Endothelial cell of umbilical vein (primary cell): ENCODE measurements around the gene COQ8B. TPM values are rescaled to one million over a fixed set of nuclear protein-coding genes. Genes with fewer than 3 reads are reported as not detected.

Experiments
- BruUV-seq: library from RNA; stranded (reverse); fragments of 400-500 nt; replicated peaks from 2 replicates; lab custom pipeline; 2021; lab: Mats Ljungman, UMichigan
- CTCF ChIA-PET: fragments of 300-600, 350-600 bp; sonication (Branson Sonifier 250); formaldehyde crosslinking; loops from one replicate; lab custom pipeline; 2021; ENCODE audit warnings: antibody characterized with exemption, inconsistent platforms; lab: Charles Lee
- POLR2A ChIA-PET: fragments of 300-600, 350-600 bp; sonication (Branson Sonifier 250); formaldehyde crosslinking; loops from one replicate; lab custom pipeline; 2021; ENCODE audit warnings: antibody characterized with exemption, inconsistent platforms; lab: Charles Lee
- DNase-seq: peaks from one replicate; pipeline ENCODE4 v3.0.0-alpha.2; 2011; ENCODE audit warnings: low read depth, low spot score
- FAIRE-seq: peaks from 2 replicates; lab custom pipeline; 2011; peaks lifted over from hg19 to GRCh38; lab: Jason Lieb, UNC
- H2AFZ ChIP-seq: 2 replicates; pipeline ENCODE4 v1.6.0; 2012; ENCODE audit warnings: low read depth, low read length, control low read depth, inconsistent platforms
- H3K27ac ChIP-seq: 2 replicates; pipeline ENCODE4 v1.5.1; 2011; ENCODE audit warnings: low read depth, mild to moderate bottlenecking, control low read depth, low read length, moderate library complexity; ENCODE audit not compliant: insufficient read depth
- H3K27me3 ChIP-seq, 2 experiments: 2 replicates each; pipeline versions ENCODE4 v1.6.0 to v1.6.1; 2011; ENCODE audit warnings: low read length in 2 of 2, mixed read lengths in 1 of 2; ENCODE audit not compliant: control insufficient read depth in 2 of 2, insufficient read depth in 2 of 2
- H3K36me3 ChIP-seq, 2 experiments: 2 replicates in 1 of 2; 3 replicates in 1 of 2; pipeline ENCODE4 v1.5.1; 2011; ENCODE audit warnings: low read length in 2 of 2, mild to moderate bottlenecking in 1 of 2, moderate library complexity in 1 of 2; ENCODE audit not compliant: control insufficient read depth in 2 of 2, insufficient read depth in 2 of 2; ENCODE audit errors: extremely low read depth in 1 of 2
- H3K4me1 ChIP-seq: 3 replicates; pipeline ENCODE4 v1.5.1; 2011; ENCODE audit warnings: mild to moderate bottlenecking, low read length; ENCODE audit not compliant: control insufficient read depth, insufficient read depth; ENCODE audit errors: extremely low read depth
- H3K4me2 ChIP-seq: 2 replicates; pipeline ENCODE4 v1.6.1; 2011; ENCODE audit warnings: low read length, control low read depth, mixed read lengths; ENCODE audit not compliant: insufficient read depth
- H3K4me3 ChIP-seq, 3 experiments: fragments of 200-600 bp in 1 of 3; sonication (generic), shearing (Covaris generic) in 1 of 3; replicated peaks in 1 of 3; 2 replicates each; pipeline ENCODE4 v1.5.1; 2011 to 2016; ENCODE audit warnings: control low read depth in 3 of 3, low read length in 3 of 3, mild to moderate bottlenecking in 2 of 3, inconsistent platforms in 1 of 3, low read depth in 1 of 3, moderate library complexity in 1 of 3; ENCODE audit not compliant: insufficient read depth in 1 of 3
- H3K79me2 ChIP-seq: 2 replicates; pipeline ENCODE4 v1.6.0; 2012; ENCODE audit warnings: low read length, inconsistent platforms; ENCODE audit not compliant: control insufficient read depth, insufficient read depth
- H3K9ac ChIP-seq: replicated peaks from 2 replicates; pipeline ENCODE3; 2011; ENCODE audit warnings: low read length, control low read depth; ENCODE audit not compliant: insufficient read depth; ENCODE audit errors: extremely low read depth
- H3K9me1 ChIP-seq: replicated peaks from 3 replicates; pipeline ENCODE4 v1.6.0; 2011; ENCODE audit warnings: mild to moderate bottlenecking, low read length; ENCODE audit not compliant: control insufficient read depth, insufficient read depth; ENCODE audit errors: extremely low read depth
- H3K9me3 ChIP-seq: replicated peaks from 2 replicates; pipeline ENCODE4 v1.5.1; 2012; ENCODE audit warnings: low read length, inconsistent platforms; ENCODE audit not compliant: control insufficient read depth, insufficient read depth
- H4K20me1 ChIP-seq: replicated peaks from 2 replicates; pipeline ENCODE3; 2011; ENCODE audit warnings: mild to moderate bottlenecking, low read length; ENCODE audit not compliant: control insufficient read depth, insufficient read depth; ENCODE audit errors: extremely low read depth
- CTCF ChIP-seq, 2 donors: IDR thresholded peaks; 1 replicate in 1 of 2; 2 replicates in 1 of 2; pipeline ENCODE4 v1.5.1; 2011; ENCODE audit warnings: low read length in 2 of 2, mild to moderate bottlenecking in 2 of 2, moderate library complexity in 2 of 2, control low read depth in 1 of 2, inconsistent platforms in 1 of 2, low read depth in 1 of 2; ENCODE audit not compliant: insufficient read depth in 1 of 2; ENCODE audit errors: extremely low read depth in 1 of 2
- JUN ChIP-seq: IDR thresholded peaks from 2 replicates; pipeline ENCODE4 v1.6.1; 2011; ENCODE audit warnings: borderline replicate concordance, low read depth; ENCODE audit not compliant: insufficient read length, insufficient read depth
- MAX ChIP-seq: IDR thresholded peaks from 2 replicates; pipeline ENCODE4 v1.6.1; 2011; ENCODE audit not compliant: insufficient read depth, insufficient read length
- POLR2A ChIP-seq: IDR thresholded peaks from 2 replicates; pipeline ENCODE4 v1.6.1; 2012; ENCODE audit warnings: low read depth, mild to moderate bottlenecking, control low read depth, low read length
- POLR2AphosphoS5 ChIP-seq: IDR thresholded peaks from 2 replicates; pipeline ENCODE4 v1.6.1; 2012; ENCODE audit warnings: low read depth, mild to moderate bottlenecking, control low read depth, low read length, moderate library complexity; ENCODE audit not compliant: insufficient read depth
- dilution Hi-C: fragments of 300-500 bp; cut with MboI; formaldehyde crosslinking; loops from one replicate; pipeline ENCODE4 v1.15.0; 2019; ENCODE audit warnings: low sequenced_read_pairs; ENCODE audit not compliant: extremely low pct_ligation_motif_present
- intact Hi-C: fragments of 100-400 bp; cut with micrococcal nuclease; formaldehyde crosslinking; loops from one replicate; pipeline ENCODE4 v1.10.0; 2022
- polyA plus RNA-seq, 4 experiments: library from polyadenylated mRNA; depleted of rRNA in 3 of 4; stranded (reverse) in 3 of 4; unstranded in 1 of 4; fragments of >200 nt; gene quantifications; 2 replicates each; pipeline versions ENCODE4 v1.2.1 to v1.2.3, GENCODE V29; 2011 to 2012; ENCODE audit warnings: missing spikeins in 1 of 4
- total RNA-seq: library from RNA; stranded (reverse); gene quantifications from 2 replicates; pipeline ENCODE4 v1.2.3, GENCODE V29; 2021

The COQ8B gene
- total and polyA plus RNA-seq, 2 donors (not counting 3 experiments of a cell fraction or from before 2014, with no cell fraction given): 16.2 to 19.2 TPM

- POLR2A ChIA-PET: no interaction called here
- Histone ChIP-seq H4K20me1 (no peaks in the 10 kb centered on the region), H3K9ac (no peak overlapping the region), H3K4me2 (no peak overlapping the region), H3K9me3 (no peaks in the 10 kb centered on the region), H3K36me3 (peaks cover 25 to 54% of the 10 kb centered on the region in 2 experiments), H3K4me1 (peaks cover 18% of the 10 kb centered on the region), H3K27ac (no peak overlapping the region), H3K4me3 (no peak overlapping the region), H3K9me1 (no peaks in the 10 kb centered on the region), H3K79me2 (peaks cover 17% of the 10 kb centered on the region), H2AFZ (no peak overlapping the region), H3K27me3 (no peaks in the 10 kb centered on the region)
- FAIRE-seq: no peak
- CTCF ChIA-PET: no interaction called here
- no TSS peak for BruUV-seq
- dilution Hi-C loops (no loop called here), intact Hi-C loops (no loop called here)
- no peak for DNase-seq
- TF ChIP-seq MAX (no peak), POLR2AphosphoS5 (no peak), CTCF (IDR thresholded peaks at IDR 0.05; ENCODE audit: extremely low read depth in 1 of 2, insufficient read depth in 1 of 2, low read depth in 1 of 2, low read length in 2 of 2) (no peak), POLR2A (no peak), JUN (no peak)
Measured at GRCh38 chr19:40763526-40763925, 46.8 kb upstream of the COQ8B start.
